CD1c-positive myeloid dendritic cell (primary cell): Measurements from ENCODE around the gene HRH3.

Experiments
- DNase-seq: peaks from one replicate; pipeline ENCODE4 v3.0.0-alpha.2; 2016; ENCODE audit errors: extremely low spot score

Gene HRH3

DNA sequence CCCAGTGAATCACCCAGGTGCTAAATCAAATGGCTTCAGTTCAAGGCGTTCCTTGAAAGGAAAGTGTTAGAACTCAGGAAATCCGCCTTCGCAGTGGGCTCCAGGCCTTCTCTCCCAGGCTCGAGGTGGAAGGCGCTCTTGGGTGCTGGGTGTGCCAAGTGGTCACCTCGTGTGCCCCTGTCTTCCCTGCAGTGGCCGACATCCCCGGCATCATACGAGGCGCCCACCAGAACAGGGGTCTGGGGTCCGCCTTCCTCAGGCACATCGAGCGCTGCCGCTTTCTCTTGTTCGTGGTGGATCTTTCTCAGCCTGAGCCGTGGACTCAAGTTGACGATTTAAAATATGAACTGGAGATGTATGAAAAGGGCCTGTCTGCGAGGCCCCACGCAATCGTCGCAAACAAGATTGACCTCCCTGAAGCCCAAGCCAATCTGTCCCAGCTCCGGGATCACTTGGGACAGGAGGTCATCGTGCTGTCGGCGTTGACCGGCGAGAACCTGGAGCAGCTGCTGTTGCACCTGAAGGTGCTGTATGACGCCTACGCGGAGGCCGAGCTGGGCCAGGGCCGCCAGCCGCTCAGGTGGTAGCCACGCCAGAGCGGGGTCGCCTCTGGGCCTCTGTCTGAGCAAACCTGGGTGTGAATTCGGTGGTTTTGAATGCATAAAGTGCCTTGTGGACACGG lies 19.4 kb downstream of the HRH3 start:
- DNase-seq: no peak

DNA sequence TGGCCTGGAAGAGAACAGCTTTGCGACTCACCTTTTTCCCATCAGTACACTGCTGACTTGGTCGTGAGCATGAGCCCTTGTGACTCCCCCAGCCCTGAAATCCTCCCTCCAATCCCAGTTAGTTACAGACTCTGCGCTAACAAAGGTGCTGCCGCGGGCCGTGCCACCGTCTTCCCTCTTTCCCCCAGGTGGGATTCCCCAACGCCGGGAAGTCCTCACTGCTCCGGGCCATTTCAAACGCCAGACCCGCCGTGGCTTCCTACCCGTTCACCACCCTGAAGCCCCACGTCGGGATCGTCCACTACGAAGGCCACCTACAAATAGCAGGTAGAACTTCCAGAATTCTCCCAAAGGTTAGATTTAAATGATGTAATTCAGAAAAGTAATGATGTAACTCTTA lies 21.1 kb downstream of the HRH3 start:
- no peak for DNase-seq

DNA sequence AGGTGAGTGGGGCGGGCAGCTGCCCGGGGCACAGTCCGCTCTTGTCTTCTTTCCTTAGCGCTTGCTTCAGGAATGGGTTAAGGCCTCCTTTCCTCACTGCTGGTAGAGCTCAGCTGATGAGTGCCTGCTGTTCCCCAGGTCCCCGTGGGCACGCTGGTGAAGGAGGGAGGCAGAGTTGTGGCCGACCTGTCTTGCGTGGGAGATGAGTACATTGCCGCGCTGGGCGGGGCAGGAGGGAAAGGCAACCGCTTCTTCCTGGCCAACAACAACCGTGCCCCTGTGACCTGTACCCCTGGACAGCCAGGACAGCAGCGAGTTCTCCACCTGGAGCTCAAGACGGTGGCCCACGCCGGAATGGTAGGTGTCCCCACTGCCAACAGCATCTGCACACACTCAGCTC lies 21.6 kb downstream of the HRH3 start:
- no peak for DNase-seq

DNA sequence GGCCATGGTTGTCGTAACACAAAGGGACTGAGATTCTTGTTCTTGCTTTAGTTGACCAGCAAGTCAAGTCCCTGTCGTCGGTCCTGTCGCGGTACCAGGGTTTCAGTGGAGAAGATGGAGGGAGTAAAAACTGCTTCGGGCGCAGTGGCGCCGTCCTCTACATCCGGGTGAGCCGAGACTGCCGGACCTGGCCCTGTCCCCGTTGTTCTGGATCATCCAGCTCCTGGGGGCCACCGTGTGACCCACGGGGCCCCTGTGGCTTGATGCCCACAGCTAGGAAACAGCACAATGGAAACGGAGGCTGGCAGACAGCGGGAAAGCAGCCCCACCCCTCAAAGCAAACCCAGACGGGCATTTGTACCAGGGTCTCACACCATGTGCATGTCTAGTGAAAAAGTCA lies 22.3 kb downstream of the HRH3 start:
- DNase-seq: no peak

DNA sequence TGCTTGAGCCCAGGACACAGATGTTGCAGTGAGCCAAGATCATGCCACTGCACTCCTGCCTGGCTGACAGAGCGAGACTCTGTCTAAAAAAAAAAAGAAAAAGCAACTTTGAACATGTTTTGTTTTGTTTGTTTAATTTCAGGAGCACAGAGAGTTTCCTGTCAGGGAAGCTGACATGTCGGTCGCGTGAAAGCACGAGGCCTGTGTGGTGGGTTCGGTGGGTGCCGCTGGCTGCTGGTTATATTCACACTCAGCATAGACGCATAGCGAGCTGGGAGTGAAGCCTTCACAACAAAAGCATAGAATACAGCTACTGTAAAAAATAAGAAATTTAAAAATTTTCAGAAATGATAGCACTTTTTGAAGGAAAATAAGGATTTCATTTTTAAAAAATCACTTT lies 22.8 kb downstream of the HRH3 start:
- no peak for DNase-seq

DNA sequence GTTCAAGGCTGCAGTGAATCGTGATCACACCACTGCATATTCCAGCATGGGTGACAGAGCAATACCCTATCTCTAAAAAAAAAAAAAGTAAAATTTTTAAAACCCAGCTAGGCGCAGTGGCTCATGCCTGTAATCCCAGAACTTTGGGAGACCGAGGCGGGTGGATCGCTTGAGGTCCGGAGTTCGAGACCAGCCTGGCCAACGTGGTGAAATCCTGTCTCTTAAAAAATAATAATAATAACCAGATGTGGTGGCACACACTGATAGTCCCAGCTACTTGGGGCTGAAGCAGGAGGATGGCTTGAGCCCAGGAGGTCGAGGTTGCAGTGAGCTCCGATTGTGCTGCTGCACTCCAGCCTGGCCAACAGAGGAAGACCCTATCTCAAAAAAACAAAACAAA lies 23.8 kb downstream of the HRH3 start:
- no peak for DNase-seq

GRCh38 chr20:62195736-62196135 lies 24.3 kb downstream of the HRH3 start:
- DNase-seq: no peak

GRCh38 chr20:62195075-62195405 lies 25.0 kb downstream of the HRH3 start:
- no peak for DNase-seq

- no peak for DNase-seq
Observed at GRCh38 chr20:62193079-62194025, 26.7 kb downstream of the HRH3 start.

GRCh38 chr20:62192635-62193034 lies 27.4 kb downstream of the HRH3 start:
- no peak for DNase-seq

- DNase-seq: no peak
Observed at GRCh38 chr20:62191781-62192559, 28.1 kb downstream of the HRH3 start.

DNA sequence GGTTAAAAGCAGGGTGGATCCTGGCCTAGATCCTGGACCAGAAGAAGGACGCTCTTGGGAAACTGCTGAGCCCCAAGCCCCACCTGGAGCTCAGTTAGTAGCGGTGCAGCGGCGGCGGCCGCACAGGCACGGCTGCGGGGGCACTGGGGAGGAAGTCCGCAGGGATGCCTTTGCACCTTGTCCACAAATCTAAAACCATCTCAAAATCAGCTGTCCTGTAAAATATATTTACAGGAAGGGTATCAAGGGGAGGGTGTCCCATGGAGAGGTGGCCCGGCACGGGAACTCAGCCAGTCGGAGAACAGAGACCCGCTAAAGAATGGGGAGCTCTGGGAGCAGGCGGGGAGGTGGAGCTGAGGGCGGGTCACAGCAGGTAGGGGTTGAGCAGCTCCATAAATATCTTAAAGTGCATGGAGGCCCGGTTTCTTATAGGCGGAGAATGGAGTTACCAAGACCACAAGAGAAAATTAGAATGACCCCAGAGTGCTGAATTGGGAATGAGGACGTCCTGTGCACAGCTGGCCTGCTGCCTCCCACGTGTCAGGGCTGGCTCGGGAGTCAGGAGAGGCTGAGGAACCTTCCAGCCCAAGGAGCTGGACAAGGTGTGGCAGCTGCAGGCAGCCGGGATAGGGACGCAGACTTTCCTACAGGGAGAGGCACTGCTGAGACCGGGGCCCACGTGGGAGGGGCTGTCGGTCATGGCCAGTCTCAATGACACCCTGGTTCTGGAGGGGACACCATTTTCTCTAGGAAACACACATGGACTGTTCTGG lies 29.3 kb downstream of the HRH3 start:
- DNase-seq: no peak

GRCh38 chr20:62186887-62187866 lies 32.9 kb downstream of the HRH3 start:
- peak; percentile 42 for DNase-seq

DNA sequence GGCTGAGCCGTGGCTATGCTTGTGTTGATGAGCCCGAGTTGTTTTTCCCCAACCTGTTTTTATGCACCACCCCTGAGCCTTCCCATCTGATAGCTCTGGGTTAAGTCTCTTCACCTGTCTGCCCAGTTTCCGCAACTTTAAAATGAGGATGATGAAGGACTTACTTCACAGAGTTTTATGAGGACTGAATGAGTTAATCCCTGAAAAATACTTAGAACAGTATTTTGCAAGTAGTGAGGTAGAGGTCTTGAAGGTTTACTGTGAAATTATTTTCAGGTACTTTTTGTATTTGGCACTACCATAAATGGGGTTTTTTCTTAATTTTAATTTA lies 34.0 kb downstream of the HRH3 start:
- no peak for DNase-seq

DNA sequence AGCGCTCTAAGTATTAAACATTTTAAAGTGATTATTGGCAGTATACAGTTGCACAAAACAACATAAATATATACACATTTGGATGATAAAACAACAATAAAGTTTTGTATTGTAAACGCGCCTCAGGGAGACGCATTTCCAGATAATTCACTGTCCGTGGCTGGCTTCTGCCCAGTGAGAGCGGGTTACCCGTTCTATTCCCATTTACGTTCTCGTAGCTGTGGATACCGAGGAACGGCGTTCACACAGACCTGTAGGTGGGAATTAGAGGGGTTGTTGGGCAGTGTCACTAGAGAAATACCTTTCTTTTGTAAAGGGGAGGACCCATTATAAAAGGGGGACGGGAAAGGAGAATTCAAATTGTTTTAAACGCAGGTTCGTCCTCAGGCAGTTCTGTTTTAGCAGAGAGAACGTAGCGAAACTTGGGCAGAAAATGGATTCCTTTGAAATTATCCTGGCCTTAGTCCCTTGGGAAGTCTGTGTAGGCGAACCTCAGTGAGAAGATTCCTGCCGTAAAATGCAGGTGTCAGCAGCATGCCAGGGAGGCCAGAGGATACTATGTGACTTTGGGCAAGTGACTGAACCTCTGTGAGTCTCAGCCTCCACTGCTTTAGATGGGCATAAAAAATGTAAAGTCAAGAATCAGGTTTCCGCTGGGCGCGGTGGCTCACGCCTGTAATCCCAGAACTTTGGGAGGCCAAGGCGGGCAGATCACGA lies 36.5 kb downstream of the HRH3 start:
- DNase-seq: no peak

DNA sequence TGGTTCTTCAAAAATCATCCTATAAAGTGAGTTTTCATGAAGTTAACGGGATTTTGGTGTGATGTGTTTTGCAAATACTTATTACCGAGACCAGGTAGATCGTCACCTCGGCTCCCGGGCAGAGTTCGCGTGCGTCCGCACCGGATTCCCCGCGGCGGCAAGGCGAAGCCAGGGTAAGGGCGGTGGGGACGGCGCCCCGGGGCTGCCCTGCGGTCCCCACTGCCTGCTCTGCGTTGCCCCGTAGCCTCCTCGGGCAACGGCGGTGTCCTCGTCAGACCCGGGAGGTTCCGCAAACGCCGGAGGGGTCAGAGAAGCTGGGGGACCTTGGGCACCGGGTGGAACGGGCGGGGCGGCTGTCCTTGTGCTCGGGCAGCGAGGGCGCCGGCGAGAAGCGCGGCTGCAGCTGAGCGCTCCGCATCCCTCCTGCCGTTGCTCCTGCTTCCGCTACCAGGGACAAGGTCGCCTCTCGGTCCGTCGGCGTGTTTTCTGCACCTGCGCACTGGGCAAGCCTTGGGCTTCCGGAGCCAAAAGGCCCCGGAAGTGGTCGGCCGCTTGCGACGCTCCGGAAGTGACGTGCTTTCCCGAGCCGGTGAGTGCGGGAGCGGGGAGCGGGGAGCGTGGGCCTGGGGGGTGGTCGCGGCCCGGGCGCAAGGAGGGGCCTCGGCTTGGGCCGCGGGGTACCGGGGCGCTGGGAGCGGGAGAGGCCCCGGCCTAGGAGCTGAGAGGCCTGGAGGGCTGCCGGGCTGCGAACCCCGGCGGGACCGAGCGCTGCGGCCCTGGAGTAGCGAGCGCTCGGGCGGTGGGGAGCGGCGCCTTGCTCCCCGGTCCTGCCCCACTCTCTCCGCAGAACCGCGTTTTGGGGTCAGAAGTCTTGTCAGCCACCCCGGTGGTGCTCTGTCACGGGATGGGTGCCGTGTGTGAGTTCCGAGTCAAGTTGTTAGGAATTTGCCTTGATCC lies 37.3 kb downstream of the HRH3 start, which contains the start of gene MTG2:
TSS of gene MTG2 (plus strand) at position 560 of the 957 bp plus-strand sequence. CDS start 10,393 bp downstream, outside the sequence.
- DNase-seq: peak; percentile 99

DNA sequence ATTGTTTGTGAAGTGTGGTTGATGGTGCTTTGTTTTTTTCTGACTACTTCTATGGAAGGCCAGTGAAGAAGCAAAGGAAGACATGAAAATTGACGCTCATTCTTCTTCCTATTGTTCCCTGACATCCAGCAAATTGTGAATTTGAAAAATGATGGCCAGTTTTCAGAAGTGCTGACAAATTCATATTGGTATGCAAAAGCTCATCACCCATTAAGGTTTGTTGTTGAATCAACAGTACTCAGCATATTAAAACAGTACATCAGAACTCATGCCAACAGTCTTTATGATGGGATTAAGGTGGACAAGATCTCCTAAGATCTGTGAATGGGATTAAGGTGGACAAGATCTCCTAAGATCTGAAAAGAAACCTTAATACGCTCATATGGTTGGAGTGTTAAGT lies 38.3 kb downstream of the HRH3 start:
- DNase-seq: no peak

- DNase-seq: no peak
Observed at GRCh38 chr20:62179162-62179504, 40.9 kb downstream of the HRH3 start.
